Suprapubic skin (tissue), 4 donors: ENCODE results near the gene PRKAR2B.

Experiments used
- CTCF ChIP-seq, 2 donors: fragments of 200-600 bp in 1 of 2; fragments of 450-650 bp in 1 of 2; sonication (generic) in 1 of 2; IDR thresholded peaks; one replicate each; pipeline ENCODE4 v1.5.1; 2016 to 2019; ENCODE audit warnings: antibody characterized with exemption in 2 of 2, mild to moderate bottlenecking in 1 of 2, moderate library complexity in 1 of 2
- EP300 ChIP-seq: sonication (generic); formaldehyde crosslinking; IDR thresholded peaks from one replicate; pipeline ENCODE4 v1.6.1; 2017; ENCODE audit warnings: antibody characterized with exemption
- POLR2A ChIP-seq, 2 donors: fragments of 450-650 bp; IDR thresholded peaks; one replicate each; pipeline ENCODE4 v1.6.1; 2017; ENCODE audit warnings: antibody characterized with exemption in 2 of 2, mild to moderate bottlenecking in 2 of 2, moderate library complexity in 2 of 2
- POLR2AphosphoS5 ChIP-seq, 3 donors: sonication (generic); formaldehyde crosslinking; IDR thresholded peaks; one replicate each; pipeline ENCODE4 v1.6.1; 2017; ENCODE audit warnings: antibody characterized with exemption in 3 of 3

- TF ChIP-seq CTCF (IDR thresholded peaks at IDR 0.05) (no peak), EP300 (no peak), POLR2AphosphoS5 (IDR thresholded peaks at IDR 0.05) (no peak), POLR2A (IDR thresholded peaks at IDR 0.05) (no peak)
Observed at GRCh38 chr7:107185716-107186115, 141.2 kb downstream of the PRKAR2B start.
